ENCODE data around the gene LRRC8A.

LRRC8A gene

GRCh38 chr9:128912270-128912853 is 30.4 kb downstream of the LRRC8A start:
- no peak overlapping the region for H3K4me3 ChIP-seq (ENCODE audit: low read depth, low read length)
- TF ChIP-seq CTCF (IDR thresholded peaks at IDR 0.05; ENCODE audit: low read depth, low read length): no peak

DNA sequence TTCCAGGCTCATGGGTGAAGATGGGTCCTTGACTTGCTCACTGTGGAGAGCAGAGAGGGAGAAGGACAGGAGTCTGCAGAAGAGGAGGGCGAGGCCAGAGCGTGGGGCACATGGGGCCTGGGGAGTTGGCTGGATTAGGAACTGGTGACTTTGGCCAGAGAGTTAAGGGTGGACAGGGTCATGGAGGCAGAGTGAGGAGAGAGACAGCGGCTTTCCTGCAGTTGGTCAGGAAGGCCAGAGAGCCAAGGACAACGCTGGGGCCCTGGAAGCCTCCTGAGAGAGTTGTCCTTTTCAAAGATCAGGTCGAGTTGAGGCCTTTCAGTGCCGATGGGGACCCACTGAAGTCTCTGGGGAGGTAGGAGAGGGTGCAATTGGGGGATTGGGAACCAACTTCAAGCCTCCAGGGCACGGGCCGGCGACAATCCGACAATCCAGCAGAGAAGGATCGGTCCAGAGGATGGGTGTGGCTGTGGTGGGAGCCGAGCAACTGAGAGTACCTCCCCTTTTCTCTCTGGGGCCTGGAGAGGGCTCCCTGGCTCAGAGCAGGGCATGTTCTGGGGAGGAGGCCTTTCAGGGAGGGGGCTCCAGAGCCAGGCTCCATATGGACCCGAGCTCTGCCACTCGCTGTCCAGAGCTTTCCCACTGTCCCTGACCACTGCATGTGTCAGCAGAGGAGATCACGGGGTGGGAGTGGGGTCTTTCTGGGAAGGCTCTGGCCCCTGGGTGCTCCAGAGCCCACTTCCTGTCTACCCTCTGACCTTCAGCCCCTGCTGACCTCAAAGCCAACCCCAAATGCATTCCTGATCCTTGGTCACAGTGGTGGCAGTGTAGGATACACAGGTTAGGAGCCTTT is 31.3 kb downstream of the LRRC8A start:
- no peak for TF ChIP-seq CTCF (IDR thresholded peaks at IDR 0.05; ENCODE audit: low read depth, low read length)
- no peak overlapping the region for H3K4me3 ChIP-seq (ENCODE audit: low read depth, low read length)

- TF ChIP-seq CTCF (IDR thresholded peaks at IDR 0.05; ENCODE audit: low read depth, low read length): no peak
- no peak overlapping the region for H3K4me3 ChIP-seq (ENCODE audit: low read depth, low read length)
Observed at GRCh38 chr9:128913995-128914772, 32.3 kb downstream of the LRRC8A start.

DNA sequence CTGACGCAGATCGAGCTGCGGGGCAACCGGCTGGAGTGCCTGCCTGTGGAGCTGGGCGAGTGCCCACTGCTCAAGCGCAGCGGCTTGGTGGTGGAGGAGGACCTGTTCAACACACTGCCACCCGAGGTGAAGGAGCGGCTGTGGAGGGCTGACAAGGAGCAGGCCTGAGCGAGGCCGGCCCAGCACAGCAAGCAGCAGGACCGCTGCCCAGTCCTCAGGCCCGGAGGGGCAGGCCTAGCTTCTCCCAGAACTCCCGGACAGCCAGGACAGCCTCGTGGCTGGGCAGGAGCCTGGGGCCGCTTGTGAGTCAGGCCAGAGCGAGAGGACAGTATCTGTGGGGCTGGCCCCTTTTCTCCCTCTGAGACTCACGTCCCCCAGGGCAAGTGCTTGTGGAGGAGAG is 34.3 kb downstream of the LRRC8A start:
- H3K4me3 ChIP-seq (ENCODE audit: low read depth, low read length): no peak overlapping the region
- TF ChIP-seq CTCF (IDR thresholded peaks at IDR 0.05; ENCODE audit: low read depth, low read length): no peak

DNA sequence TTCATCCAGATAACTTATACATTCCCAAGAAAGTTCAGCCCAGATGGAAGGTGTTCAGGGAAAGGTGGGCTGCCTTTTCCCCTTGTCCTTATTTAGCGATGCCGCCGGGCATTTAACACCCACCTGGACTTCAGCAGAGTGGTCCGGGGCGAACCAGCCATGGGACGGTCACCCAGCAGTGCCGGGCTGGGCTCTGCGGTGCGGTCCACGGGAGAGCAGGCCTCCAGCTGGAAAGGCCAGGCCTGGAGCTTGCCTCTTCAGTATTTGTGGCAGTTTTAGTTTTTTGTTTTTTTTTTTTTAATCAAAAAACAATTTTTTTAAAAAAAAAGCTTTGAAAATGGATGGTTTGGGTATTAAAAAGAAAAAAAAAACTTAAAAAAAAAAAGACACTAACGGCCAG is 34.8 kb downstream of the LRRC8A start:
- H3K4me3 ChIP-seq (ENCODE audit: low read depth, low read length): no peak overlapping the region
- TF ChIP-seq CTCF (IDR thresholded peaks at IDR 0.05; ENCODE audit: low read depth, low read length): no peak

- H3K4me3 ChIP-seq (ENCODE audit: low read depth, low read length): no peak overlapping the region
- no peak for TF ChIP-seq CTCF (IDR thresholded peaks at IDR 0.05; ENCODE audit: low read depth, low read length)
Observed at GRCh38 chr9:128917151-128917849, 35.4 kb downstream of the LRRC8A start.

Data from WI38 (cell line).